ENCODE data around the gene TMEM44. TPM values are rescaled to one million over a fixed set of nuclear protein-coding genes. Genes with fewer than 3 reads are reported as not detected.
A peak's percentile ranks its signal among the peaks of the same experiment; 100 is the strongest.
"Not testable (repeated sequence)": the region's sequence is repeated elsewhere in the genome, so short reads cannot be mapped to it uniquely, and the experiment has no call there.

The TMEM44 gene
- total RNA-seq, 1 donor from 2014 or later, result 16.7 TPM

GRCh38 chr3:194642769-194643168, 9.6 kb upstream of the TMEM44 start:
- DNase-seq (ENCODE audit: low read depth), result no peak

- peak; percentile 68 for DNase-seq (ENCODE audit: low read depth)
Observed at GRCh38 chr3:194640829-194641228, 7.6 kb upstream of the TMEM44 start.

GRCh38 chr3:194638991-194639605, 5.9 kb upstream of the TMEM44 start:
- DNase-seq (ENCODE audit: low read depth), result no peak

- DNase-seq (ENCODE audit: low read depth), result no peak
Observed at GRCh38 chr3:194637541-194638400, 4.6 kb upstream of the TMEM44 start.

GRCh38 chr3:194637066-194637465, 3.8 kb upstream of the TMEM44 start:
- DNase-seq (ENCODE audit: low read depth), result no peak

GRCh38 chr3:194632809-194633348, 340 bp downstream of the TMEM44 start:
- peak; percentile 41 for DNase-seq (ENCODE audit: low read depth)

- no peak for DNase-seq (ENCODE audit: low read depth)
Observed at GRCh38 chr3:194632226-194632808, 902 bp downstream of the TMEM44 start.

GRCh38 chr3:194631696-194632095, 1.5 kb downstream of the TMEM44 start:
- no peak for DNase-seq (ENCODE audit: low read depth)

- not testable (repeated sequence) for DNase-seq (ENCODE audit: low read depth)
Observed at GRCh38 chr3:194630681-194631080, 2.5 kb downstream of the TMEM44 start.

- DNase-seq (ENCODE audit: low read depth), result no peak
Observed at GRCh38 chr3:194624956-194625355, 8.3 kb downstream of the TMEM44 start.

- DNase-seq (ENCODE audit: low read depth), result no peak
Observed at GRCh38 chr3:194623449-194624290, 9.5 kb downstream of the TMEM44 start.

GRCh38 chr3:194622621-194623340, 10.4 kb downstream of the TMEM44 start:
- DNase-seq (ENCODE audit: low read depth), result no peak

- DNase-seq (ENCODE audit: low read depth), result no peak
Observed at GRCh38 chr3:194621947-194622346, 11.3 kb downstream of the TMEM44 start.

- DNase-seq (ENCODE audit: low read depth), result no peak
Observed at GRCh38 chr3:194620196-194620595, 13.0 kb downstream of the TMEM44 start.

- no peak for DNase-seq (ENCODE audit: low read depth)
Observed at GRCh38 chr3:194619741-194620140, 13.5 kb downstream of the TMEM44 start.

GRCh38 chr3:194618858-194619608, 14.2 kb downstream of the TMEM44 start:
- no peak for DNase-seq (ENCODE audit: low read depth)

GRCh38 chr3:194617827-194618226, 15.4 kb downstream of the TMEM44 start:
- DNase-seq (ENCODE audit: low read depth), result peak; percentile 56

- DNase-seq (ENCODE audit: low read depth), result no peak
Observed at GRCh38 chr3:194617143-194617671, 16.0 kb downstream of the TMEM44 start.

GRCh38 chr3:194615226-194615625, 18.0 kb downstream of the TMEM44 start:
- DNase-seq (ENCODE audit: low read depth), result peak; percentile 51
